Gastroesophageal sphincter (tissue), 3 donors: Measurements from ENCODE around the gene ATP6V1E1.

Experiments used
- CTCF ChIP-seq, 4 experiments: fragments of 200-600 bp in 2 of 4; fragments of 450-650 bp in 2 of 4; sonication (generic) in 1 of 4; IDR thresholded peaks; one replicate each; pipeline ENCODE4 v1.5.1; 2017 to 2019; ENCODE audit warnings: antibody characterized with exemption in 4 of 4, mild to moderate bottlenecking in 2 of 4, moderate library complexity in 2 of 4
- POLR2A ChIP-seq, 2 donors: fragments of 450-650 bp; IDR thresholded peaks; one replicate each; pipeline ENCODE4 v1.6.1; 2017; ENCODE audit warnings: antibody characterized with exemption in 2 of 2, mild to moderate bottlenecking in 2 of 2, moderate library complexity in 1 of 2
- POLR2AphosphoS5 ChIP-seq: sonication (generic); formaldehyde crosslinking; IDR thresholded peaks from one replicate; pipeline ENCODE4 v1.6.1; 2017; ENCODE audit warnings: antibody characterized with exemption

GRCh38 chr22:17665248-17665647, 36.7 kb upstream of the ATP6V1E1 start:
- TF ChIP-seq CTCF (IDR thresholded peaks at IDR 0.05) (no peak), POLR2AphosphoS5 (no peak), POLR2A (IDR thresholded peaks at IDR 0.05) (no peak)
